AG04449 (cell line): ENCODE measurements around the gene MZB1.

Source experiments
- CTCF ChIA-PET: fragments of 350-600 bp; formaldehyde crosslinking; extraction: SDS; loops from one replicate; lab custom pipeline; 2021; ENCODE audit warnings: antibody characterized with exemption; lab: Yijun Ruan, JAX
- POLR2A ChIA-PET: fragments of 400-600, 350-600 bp; formaldehyde crosslinking; extraction: SDS; loops from one replicate; lab custom pipeline; 2020; ENCODE audit warnings: antibody characterized with exemption, inconsistent platforms; lab: Yijun Ruan, JAX
- DNase-seq: peaks from one replicate; pipeline ENCODE4 v3.0.0-alpha.2; 2010; ENCODE audit warnings: low read depth, low spot score
- H3K4me3 ChIP-seq: 2 replicates; pipeline ENCODE4 v1.5.1; 2011; ENCODE audit warnings: low read depth, mild to moderate bottlenecking, control low read depth, low read length
- CTCF ChIP-seq: IDR thresholded peaks from one replicate; pipeline ENCODE4 v1.5.1; 2011; ENCODE audit warnings: mild to moderate bottlenecking, moderate library complexity, low read length, control low read depth, inconsistent platforms; ENCODE audit not compliant: insufficient read depth; ENCODE audit errors: missing control alignments

The MZB1 gene

DNA sequence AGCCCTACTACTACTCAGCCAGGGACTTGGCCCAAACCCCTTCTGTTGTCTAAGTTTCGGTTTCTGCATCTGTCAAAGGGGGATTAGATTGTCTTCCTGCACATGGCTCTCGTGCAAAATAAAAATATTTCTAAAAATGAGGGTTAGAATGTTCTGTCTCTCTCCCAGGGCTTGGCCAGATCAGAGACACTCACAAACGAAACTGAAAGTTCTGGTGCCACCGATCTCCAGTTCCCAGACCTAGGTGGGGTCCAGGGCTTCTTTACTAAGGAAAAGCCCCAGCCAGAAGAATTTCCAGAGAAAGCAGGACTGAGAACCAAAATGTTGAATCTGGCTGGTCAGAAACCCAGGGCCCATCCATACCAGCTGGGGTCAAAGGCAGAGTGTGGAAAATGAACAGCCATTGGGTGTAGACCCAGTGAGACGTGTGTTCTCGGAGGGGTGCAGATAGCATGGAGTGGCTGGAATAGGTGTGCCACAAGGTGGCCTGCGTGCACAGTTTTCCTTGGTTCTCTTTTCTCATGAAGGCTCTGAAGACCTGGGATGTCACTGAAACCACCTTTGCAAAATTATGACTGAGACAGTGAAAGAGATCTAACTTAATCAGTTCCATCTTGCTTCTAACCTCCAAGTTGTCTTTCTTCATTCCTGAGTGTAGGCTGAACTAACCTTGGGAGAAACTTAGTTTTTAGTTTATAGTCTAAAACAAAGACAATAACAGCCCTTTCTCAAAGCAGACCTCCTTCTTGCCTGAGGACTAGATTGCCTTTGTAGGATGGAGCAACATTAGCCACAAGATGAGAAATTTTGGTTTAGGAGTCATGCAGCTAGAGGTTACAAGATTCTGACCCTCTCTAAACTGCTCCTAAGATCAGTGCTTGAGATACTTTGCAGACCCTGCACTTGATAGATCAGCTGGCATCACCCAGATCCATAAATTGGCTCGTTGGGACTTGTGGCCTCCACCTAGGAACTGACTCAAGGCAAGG, 4.4 kb downstream of the MZB1 start:
- TF ChIP-seq CTCF = no peak
- POLR2A ChIA-PET = no interaction called here
- CTCF ChIA-PET = no interaction called here
- no peak for DNase-seq
- H3K4me3 ChIP-seq = no peak overlapping the region

- TF ChIP-seq CTCF = no peak
Observed at GRCh38 chr5:139384591-139385051, 5.1 kb downstream of the MZB1 start.

DNA sequence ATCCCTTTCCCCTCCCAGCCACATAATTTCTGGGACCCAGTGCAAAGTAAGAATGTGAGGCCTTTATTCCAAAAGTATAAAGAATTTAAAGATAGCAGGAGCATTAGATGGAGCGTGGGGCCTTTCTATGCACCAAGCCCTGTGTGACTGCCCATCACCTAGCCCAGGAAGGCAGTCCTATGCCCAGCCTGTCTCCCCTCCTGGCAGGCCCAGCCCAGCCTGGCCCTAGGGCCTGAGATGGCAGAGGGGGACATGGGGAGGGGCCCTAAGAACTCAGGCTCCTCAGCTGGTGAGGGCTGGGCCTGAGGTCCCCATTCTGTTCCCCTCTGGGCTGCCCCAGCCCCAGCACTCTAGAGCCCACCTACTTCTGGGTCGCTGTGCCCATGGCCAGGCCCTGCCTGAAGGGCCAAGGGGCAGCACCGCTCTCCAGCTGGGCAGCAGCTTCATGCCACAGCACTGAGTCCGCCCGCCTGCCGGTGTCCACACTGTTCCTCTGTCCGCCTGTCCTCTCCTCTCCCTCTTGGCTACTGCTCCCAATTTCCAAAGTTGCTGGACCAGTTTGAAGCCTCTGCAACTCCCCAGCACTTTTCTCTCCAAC, 5.6 kb downstream of the MZB1 start:
- TF ChIP-seq CTCF = no peak
- no peak overlapping the region for H3K4me3 ChIP-seq
- CTCF ChIA-PET = no interaction called here
- no peak for DNase-seq
- POLR2A ChIA-PET = no interaction called here

More at GRCh38 chr5:139384591-139385051, 5.1 kb downstream of the MZB1 start:
- no peak for DNase-seq
- ChIA-PET POLR2A (no interaction called here), CTCF (no interaction called here)
- no peak overlapping the region for H3K4me3 ChIP-seq

DNA sequence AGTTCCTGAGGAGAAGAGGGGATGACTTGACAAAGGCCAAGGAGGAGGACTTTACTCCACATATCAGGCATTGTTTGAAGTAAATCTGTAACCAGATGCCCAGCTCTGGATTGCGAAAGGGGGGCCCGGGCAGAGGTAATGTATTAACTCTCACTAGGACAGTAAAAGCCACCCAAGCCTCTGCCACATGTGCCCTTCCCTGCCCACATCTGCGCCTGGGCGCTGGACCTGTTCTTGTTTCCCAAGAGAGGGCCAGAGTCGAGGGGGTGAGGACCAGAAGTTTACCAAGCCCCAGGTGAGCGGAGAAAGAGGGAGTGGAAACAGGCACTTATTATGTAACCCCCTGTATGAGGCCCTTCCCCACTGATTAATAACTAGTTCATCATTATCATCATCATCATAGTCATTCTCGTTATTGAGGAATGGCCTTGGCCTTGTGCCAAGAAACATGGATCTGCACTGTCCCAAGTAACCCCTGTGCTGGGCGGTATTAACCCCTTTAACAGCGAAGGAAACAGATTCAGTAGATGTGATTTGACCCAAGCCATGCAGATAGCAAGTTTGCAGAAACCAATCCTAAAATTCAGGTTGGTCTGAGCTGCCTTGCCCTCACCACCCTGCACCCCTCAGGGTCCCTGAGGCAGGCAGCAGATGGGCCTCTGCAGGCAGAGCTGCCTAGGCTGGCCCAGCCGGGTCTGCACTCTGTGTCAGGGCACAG, 6.3 kb downstream of the MZB1 start, which contains the start of gene SLC23A1:
TSS of gene SLC23A1 (minus strand) at position 23 of the 718 bp plus-strand sequence. CDS start 44 bp downstream, outside the sequence.
- no peak within 1 kb of the TSS for H3K4me3 ChIP-seq
- no peak for DNase-seq
- no peak for TF ChIP-seq CTCF
- CTCF ChIA-PET = no interaction called here
- POLR2A ChIA-PET = no interaction called here

DNA sequence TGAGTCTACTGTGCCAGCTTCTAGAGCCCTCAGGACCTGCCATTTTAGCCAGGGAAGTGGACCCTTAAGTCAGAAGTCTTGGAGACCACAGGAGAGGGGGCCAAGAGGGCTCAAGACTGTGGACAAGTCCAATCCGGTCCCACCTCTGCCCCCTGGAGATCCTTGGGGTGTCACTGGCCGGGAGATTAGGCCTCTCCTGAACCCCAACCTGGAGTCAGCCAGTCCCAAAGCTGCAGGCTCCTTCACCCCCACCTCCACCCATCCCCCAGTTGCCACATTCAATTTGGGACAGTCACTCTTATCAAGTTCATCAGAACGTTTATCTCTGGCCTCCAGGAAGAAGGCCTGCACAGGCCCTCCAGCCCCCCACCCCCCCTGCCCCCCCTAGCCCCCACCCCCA, 6.9 kb downstream of the MZB1 start:
- no peak overlapping the region for H3K4me3 ChIP-seq
- POLR2A ChIA-PET = no interaction called here
- no peak for DNase-seq
- TF ChIP-seq CTCF = no peak
- CTCF ChIA-PET = no interaction called here
